PC-9 (cell line): ENCODE measurements around the gene HOXC6. TPM values are rescaled to one million over a fixed set of nuclear protein-coding genes. Genes with fewer than 3 reads are reported as not detected.

Source experiments
- BruUV-seq: library from RNA; stranded (reverse); fragments of 400-500 nt; replicated peaks from 2 replicates; lab custom pipeline; 2021; lab: Mats Ljungman, UMichigan
- CTCF ChIA-PET: fragments of 300-600 bp; sonication (Branson Sonifier 250); formaldehyde crosslinking; loops from one replicate; lab custom pipeline; 2022; ENCODE audit warnings: antibody characterized with exemption; lab: Charles Lee
- POLR2A ChIA-PET: fragments of 300-600 bp; sonication (Branson Sonifier 250); formaldehyde crosslinking; loops from one replicate; lab custom pipeline; 2022; ENCODE audit warnings: antibody characterized with exemption; ENCODE audit not compliant: unreplicated experiment; lab: Charles Lee
- DNase-seq, 2 experiments: peaks; one replicate each; pipeline versions ENCODE4 v3.0.0 to v3.0.0-alpha.2; 2015 to 2022; ENCODE audit warnings: mixed read lengths in 1 of 2
- H2AFZ ChIP-seq: fragments of 200-600 bp; sonication (generic); 2 replicates; pipeline ENCODE4 v1.8.1; 2017; ENCODE audit warnings: antibody characterized with exemption
- H3F3A ChIP-seq: fragments of 200-600 bp; sonication (generic); 2 replicates; pipeline ENCODE4 v1.8.1; 2017; ENCODE audit warnings: antibody characterized with exemption, mild to moderate bottlenecking, low read depth; ENCODE audit not compliant: insufficient read depth
- H3K27ac ChIP-seq: fragments of 200-600 bp; sonication (generic); 2 replicates; pipeline ENCODE4 v1.6.1; 2016; ENCODE audit warnings: mixed run types
- H3K27me3 ChIP-seq: fragments of 200-600 bp; sonication (generic); 2 replicates; pipeline ENCODE4 v1.6.1; 2016; ENCODE audit warnings: low read depth, mixed run types; ENCODE audit not compliant: insufficient read depth
- H3K36me3 ChIP-seq: fragments of 200-600 bp; sonication (generic); 2 replicates; pipeline ENCODE4 v1.6.1; 2016; ENCODE audit warnings: low read depth, mixed run types
- H3K4me1 ChIP-seq: fragments of 200-600 bp; sonication (generic); replicated peaks from 2 replicates; pipeline ENCODE4 v1.6.1; 2016; ENCODE audit warnings: mixed run types; ENCODE audit not compliant: insufficient read depth
- H3K4me2 ChIP-seq: fragments of 200-600 bp; sonication (generic); 2 replicates; pipeline ENCODE4 v1.6.1; 2017; ENCODE audit warnings: mixed run types
- H3K4me3 ChIP-seq: fragments of 200-600 bp; sonication (generic); 2 replicates; pipeline ENCODE4 v1.6.1; 2016; ENCODE audit warnings: mixed run types
- H3K79me2 ChIP-seq: fragments of 200-600 bp; sonication (generic); 2 replicates; pipeline ENCODE4 v1.6.1; 2017; ENCODE audit warnings: low read depth, mixed run types
- H3K9me2 ChIP-seq: fragments of 200-600 bp; sonication (generic); 2 replicates; pipeline ENCODE4 v1.8.1; 2017; ENCODE audit warnings: mild to moderate bottlenecking; ENCODE audit not compliant: insufficient read depth
- H3K9me3 ChIP-seq: fragments of 200-600 bp; sonication (generic); 2 replicates; pipeline ENCODE4 v1.8.1; 2016; ENCODE audit warnings: low read depth; ENCODE audit not compliant: insufficient read depth
- H4K20me1 ChIP-seq: fragments of 200-600 bp; sonication (generic); 2 replicates; pipeline ENCODE4 v1.8.1; 2017; ENCODE audit not compliant: insufficient read depth
- EZH2 ChIP-seq: fragments of 200-600 bp; sonication (generic); IDR thresholded peaks from 2 replicates; pipeline ENCODE4 v1.8.0; 2017; ENCODE audit warnings: antibody characterized with exemption, low read depth
- intact Hi-C: fragments of 100-400 bp; cut with micrococcal nuclease; formaldehyde crosslinking; loops from one replicate; pipeline ENCODE4 v1.10.0; 2022; ENCODE audit not compliant: unreplicated experiment
- total RNA-seq: library from RNA; stranded (reverse); gene quantifications from 2 replicates; pipeline ENCODE4 v1.2.3, GENCODE V29; 2021
- TF ChIP-seq, protein P1 (sequence below): fragments of 200-600 bp; sonication (generic); conservative IDR thresholded peaks from 2 replicates; pipeline ENCODE4 v1.6.1; 2017; ENCODE audit warnings: mixed run types, antibody characterized with exemption, mild to moderate bottlenecking, moderate library complexity

The HOXC6 gene
- total RNA-seq, 1 experiment from 2014 or later: 4.1 TPM

- H3K27me3 ChIP-seq: no peaks in the 10 kb centered on the region
- no peaks in the 10 kb centered on the region for H3K9me3 ChIP-seq
- no peaks in the 10 kb centered on the region for H3K9me2 ChIP-seq
- intact Hi-C loops: no loop called here
- H3K4me1 ChIP-seq: peaks cover 19% of the 10 kb centered on the region; the same call in 1 of the 2 replicates
- no peak overlapping the region for H3K4me3 ChIP-seq
- H3K4me2 ChIP-seq: no peak overlapping the region
- no peaks in the 10 kb centered on the region for H4K20me1 ChIP-seq
- no TSS peak for BruUV-seq
- peaks cover 14% of the 10 kb centered on the region; the same call in 1 of the 2 replicates for H3F3A ChIP-seq
- no peak for DNase-seq
- no peak overlapping the region for H2AFZ ChIP-seq
- peaks cover 12% of the 10 kb centered on the region; the same call in 1 of the 2 replicates for H3K79me2 ChIP-seq
- TF ChIP-seq, protein P1, sequence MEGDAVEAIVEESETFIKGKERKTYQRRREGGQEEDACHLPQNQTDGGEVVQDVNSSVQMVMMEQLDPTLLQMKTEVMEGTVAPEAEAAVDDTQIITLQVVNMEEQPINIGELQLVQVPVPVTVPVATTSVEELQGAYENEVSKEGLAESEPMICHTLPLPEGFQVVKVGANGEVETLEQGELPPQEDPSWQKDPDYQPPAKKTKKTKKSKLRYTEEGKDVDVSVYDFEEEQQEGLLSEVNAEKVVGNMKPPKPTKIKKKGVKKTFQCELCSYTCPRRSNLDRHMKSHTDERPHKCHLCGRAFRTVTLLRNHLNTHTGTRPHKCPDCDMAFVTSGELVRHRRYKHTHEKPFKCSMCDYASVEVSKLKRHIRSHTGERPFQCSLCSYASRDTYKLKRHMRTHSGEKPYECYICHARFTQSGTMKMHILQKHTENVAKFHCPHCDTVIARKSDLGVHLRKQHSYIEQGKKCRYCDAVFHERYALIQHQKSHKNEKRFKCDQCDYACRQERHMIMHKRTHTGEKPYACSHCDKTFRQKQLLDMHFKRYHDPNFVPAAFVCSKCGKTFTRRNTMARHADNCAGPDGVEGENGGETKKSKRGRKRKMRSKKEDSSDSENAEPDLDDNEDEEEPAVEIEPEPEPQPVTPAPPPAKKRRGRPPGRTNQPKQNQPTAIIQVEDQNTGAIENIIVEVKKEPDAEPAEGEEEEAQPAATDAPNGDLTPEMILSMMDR: no peak
- TF ChIP-seq EZH2: no peak
- H3K27ac ChIP-seq: no peak overlapping the region
- POLR2A ChIA-PET: interaction anchor here (0.7 kb wide), 2 partner anchors 20 to 677 kb away, joined by 3 to 4 read pairs; no protein-coding TSS in a partner anchor
- CTCF ChIA-PET: interaction anchor here (0.6 kb wide), 1 partner anchor 251 kb away, joined by 3 read pairs; no protein-coding TSS in a partner anchor
- H3K36me3 ChIP-seq: no peaks in the 10 kb centered on the region
Observed at GRCh38 chr12:53997204-53998109, 30.8 kb upstream of the HOXC6 start.

DNA sequence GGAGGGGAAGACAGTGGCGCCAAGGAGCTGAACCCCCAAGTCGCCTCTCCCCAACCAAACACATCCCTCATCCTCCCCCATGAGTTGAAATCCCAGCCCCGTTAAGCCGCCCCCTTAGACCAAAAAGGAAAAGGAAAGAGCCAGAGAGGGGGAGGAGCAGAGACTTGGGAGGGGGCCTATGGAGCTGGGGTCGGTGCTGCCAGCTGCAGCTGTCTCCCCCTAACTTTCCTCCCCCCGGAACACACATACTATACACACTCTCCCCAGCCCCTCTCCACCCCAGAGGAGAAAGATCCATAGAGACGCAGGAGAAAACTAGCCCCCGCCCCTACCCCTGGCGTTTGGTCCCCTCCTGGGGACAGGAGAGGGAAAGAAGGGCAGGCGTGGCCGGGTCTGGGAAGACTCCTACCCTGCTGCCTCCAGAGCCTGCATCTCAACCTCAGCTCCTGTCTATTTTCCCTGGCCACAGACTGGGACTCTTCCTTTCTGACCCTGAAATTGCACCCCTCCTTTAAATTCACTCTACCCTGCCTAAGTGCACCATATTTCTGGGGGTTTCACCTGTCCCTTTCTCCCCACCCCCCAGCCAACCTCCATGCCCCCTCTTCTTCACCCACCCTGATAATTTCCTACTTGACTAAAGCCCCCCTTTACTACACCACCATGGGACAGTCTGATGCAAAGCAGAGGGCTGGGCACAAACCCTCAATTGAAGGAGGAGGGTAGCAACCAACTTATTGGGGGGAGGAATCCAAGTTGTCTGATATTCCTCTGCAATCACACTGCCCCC is 29.9 kb upstream of the HOXC6 start:
- BruUV-seq: no TSS peak
- no peak overlapping the region for H2AFZ ChIP-seq
- POLR2A ChIA-PET: interaction anchor here (0.7 kb wide), 2 partner anchors 19 to 677 kb away, joined by 3 to 4 read pairs; no protein-coding TSS in a partner anchor
- H3K9me2 ChIP-seq: no peaks in the 10 kb centered on the region
- H3K36me3 ChIP-seq: no peaks in the 10 kb centered on the region
- intact Hi-C loops: no loop called here
- H4K20me1 ChIP-seq: no peaks in the 10 kb centered on the region
- CTCF ChIA-PET: interaction anchor here (0.6 kb wide), 1 partner anchor 13 kb away, joined by 7 read pairs; the partner anchor contains the start of gene HOXC10
- DNase-seq: no peak
- no peaks in the 10 kb centered on the region for H3K9me3 ChIP-seq
- H3K27ac ChIP-seq: no peak overlapping the region
- H3F3A ChIP-seq: peaks cover 14% of the 10 kb centered on the region; the same call in 1 of the 2 replicates
- no peaks in the 10 kb centered on the region for H3K27me3 ChIP-seq
- H3K79me2 ChIP-seq: peaks cover 12% of the 10 kb centered on the region; the same call in 1 of the 2 replicates
- H3K4me2 ChIP-seq: no peak overlapping the region
- TF ChIP-seq, protein P1: no peak
- no peak for TF ChIP-seq EZH2
- H3K4me3 ChIP-seq: no peak overlapping the region
- peaks cover 15% of the 10 kb centered on the region; the same call in 1 of the 2 replicates for H3K4me1 ChIP-seq

DNA sequence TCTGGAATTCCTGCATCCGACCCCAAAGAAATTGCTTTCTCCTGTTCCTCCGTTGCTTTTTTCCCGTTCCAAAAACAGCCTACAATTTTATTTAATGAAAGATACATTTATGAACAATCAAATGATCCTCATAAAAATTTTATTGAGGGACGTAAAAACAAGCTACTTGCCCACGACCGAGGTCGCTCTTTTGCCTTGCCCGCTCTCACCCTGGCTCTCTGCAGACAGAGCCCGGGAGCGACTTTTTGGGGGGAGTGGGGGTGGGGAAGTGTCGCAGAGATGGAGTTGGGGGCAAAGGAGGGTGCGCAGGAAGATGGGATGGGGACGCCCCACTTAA is 29.4 kb upstream of the HOXC6 start:
- intact Hi-C loops: no loop called here
- Histone ChIP-seq H3K4me3 (no peak overlapping the region), H3K27ac (no peak overlapping the region), H3K4me1 (peaks cover 10% of the 10 kb centered on the region; the same call in 1 of the 2 replicates), H3F3A (peaks cover 14% of the 10 kb centered on the region; the same call in 1 of the 2 replicates), H2AFZ (no peak overlapping the region), H3K9me2 (no peaks in the 10 kb centered on the region), H3K9me3 (no peaks in the 10 kb centered on the region), H3K36me3 (no peaks in the 10 kb centered on the region), H3K4me2 (no peak overlapping the region), H3K79me2 (peaks cover 8% of the 10 kb centered on the region; the same call in 1 of the 2 replicates), H4K20me1 (no peaks in the 10 kb centered on the region), H3K27me3 (no peaks in the 10 kb centered on the region)
- ChIA-PET CTCF (no interaction called here), POLR2A (no interaction called here)
- no peak for TF ChIP-seq EZH2
- TF ChIP-seq, protein P1: no peak
- no peak for DNase-seq
- no TSS peak for BruUV-seq
